GM12874 (cell line): ENCODE results near the gene ZXDC.

Experiments
- TF ChIP-seq, protein P1 (sequence below): IDR thresholded peaks from 2 replicates; pipeline ENCODE4 v1.5.1; 2011; ENCODE audit warnings: low read depth, mild to moderate bottlenecking, control low read depth, low read length, moderate library complexity; ENCODE audit not compliant: insufficient read depth

The ZXDC gene

DNA sequence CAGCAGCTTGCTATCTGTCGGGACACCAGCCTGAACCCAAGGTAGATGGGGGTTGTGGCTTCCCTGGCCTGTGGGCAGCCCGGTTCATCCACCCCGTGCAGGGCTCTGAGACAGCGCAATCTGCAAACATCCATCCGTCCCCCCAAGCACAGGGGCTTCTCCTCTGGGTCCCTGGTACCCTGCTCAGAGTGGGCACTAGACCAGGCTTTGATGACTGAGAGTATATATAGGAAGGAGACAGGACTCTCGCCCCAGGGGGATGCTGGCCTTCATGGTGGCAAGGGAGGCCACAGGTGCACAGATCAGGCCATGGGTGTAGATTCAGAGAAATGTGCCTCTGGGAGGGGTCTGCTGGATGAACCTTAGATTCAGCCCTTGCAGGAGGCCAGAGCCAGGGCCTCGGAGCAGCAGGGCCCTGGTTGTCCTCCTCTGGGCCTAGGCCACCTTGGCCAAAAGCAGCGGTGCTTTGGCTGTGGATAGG, 40.7 kb downstream of the ZXDC start:
- TF ChIP-seq, protein P1, sequence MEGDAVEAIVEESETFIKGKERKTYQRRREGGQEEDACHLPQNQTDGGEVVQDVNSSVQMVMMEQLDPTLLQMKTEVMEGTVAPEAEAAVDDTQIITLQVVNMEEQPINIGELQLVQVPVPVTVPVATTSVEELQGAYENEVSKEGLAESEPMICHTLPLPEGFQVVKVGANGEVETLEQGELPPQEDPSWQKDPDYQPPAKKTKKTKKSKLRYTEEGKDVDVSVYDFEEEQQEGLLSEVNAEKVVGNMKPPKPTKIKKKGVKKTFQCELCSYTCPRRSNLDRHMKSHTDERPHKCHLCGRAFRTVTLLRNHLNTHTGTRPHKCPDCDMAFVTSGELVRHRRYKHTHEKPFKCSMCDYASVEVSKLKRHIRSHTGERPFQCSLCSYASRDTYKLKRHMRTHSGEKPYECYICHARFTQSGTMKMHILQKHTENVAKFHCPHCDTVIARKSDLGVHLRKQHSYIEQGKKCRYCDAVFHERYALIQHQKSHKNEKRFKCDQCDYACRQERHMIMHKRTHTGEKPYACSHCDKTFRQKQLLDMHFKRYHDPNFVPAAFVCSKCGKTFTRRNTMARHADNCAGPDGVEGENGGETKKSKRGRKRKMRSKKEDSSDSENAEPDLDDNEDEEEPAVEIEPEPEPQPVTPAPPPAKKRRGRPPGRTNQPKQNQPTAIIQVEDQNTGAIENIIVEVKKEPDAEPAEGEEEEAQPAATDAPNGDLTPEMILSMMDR, result no peak

DNA sequence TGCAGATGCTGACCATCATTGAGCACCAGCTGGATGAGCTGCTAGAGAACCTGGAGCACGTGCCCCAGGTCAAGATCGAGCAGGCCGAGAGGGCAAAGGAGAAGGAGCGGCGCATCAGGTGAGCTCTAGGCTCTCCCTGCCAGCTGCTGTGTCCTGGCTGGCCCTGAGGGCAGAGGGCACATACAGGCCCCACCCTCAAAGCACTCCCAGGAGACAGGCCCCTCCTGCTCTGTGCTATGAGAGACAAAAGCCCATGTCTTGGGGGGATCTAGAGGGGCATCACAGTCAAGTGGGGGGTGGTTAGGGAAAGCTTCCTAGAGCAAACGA, 41.5 kb downstream of the ZXDC start:
- TF ChIP-seq, protein P1, result no peak

DNA sequence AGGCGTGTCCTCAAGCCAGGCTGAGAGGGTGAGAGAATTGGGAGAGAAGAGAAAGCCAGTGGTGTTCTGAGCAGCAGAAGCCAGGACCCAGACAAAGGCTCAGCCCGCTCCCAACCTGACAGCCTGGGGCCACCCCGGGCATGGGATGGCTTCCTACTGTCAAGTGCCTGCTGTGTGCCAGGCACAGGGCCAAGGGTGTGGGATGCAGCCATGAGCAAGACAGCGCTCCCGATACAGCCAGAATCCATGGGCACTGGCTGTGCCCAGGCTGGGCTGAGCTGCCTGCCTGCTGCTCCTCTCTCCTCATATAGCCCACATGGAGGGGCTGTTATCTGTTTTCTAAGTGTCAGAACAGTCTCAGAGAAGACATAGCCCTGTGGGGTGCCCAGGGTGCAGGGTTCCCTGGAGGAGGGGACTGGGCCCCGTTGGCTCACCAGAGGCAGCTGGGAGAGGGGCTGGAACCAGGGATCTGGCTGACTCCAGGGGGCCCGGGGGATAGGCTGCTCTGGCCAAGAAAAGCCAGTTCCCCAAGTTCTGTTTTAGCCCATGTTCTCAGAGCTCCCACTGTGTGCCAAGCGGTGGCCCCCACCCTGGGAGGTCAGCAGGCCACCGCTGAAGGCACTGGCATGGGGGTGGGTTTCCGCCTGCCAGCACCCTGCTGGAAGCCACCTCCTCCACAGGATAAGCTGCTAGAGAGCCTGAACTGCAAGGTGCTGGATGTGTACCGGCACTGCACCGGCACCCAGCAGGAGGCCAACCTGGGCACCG, 42.0 kb downstream of the ZXDC start:
- TF ChIP-seq, protein P1, result no peak

DNA sequence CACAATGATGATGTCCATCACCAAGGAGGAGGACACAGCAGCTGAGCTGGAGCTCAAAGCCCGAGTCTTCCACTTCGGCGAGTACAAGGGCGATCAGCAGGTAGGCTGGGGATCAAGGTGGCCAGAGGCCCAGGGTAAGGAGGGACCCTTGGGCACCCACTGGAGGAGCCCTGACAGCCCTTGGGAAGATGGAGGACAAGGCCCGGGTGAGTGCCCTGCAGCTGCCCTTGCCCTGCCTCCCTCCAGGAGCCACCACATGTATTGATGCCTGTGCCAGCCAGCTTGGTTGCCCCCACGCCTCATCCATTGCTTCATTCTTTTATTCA, 42.6 kb downstream of the ZXDC start:
- TF ChIP-seq, protein P1, result no peak

DNA sequence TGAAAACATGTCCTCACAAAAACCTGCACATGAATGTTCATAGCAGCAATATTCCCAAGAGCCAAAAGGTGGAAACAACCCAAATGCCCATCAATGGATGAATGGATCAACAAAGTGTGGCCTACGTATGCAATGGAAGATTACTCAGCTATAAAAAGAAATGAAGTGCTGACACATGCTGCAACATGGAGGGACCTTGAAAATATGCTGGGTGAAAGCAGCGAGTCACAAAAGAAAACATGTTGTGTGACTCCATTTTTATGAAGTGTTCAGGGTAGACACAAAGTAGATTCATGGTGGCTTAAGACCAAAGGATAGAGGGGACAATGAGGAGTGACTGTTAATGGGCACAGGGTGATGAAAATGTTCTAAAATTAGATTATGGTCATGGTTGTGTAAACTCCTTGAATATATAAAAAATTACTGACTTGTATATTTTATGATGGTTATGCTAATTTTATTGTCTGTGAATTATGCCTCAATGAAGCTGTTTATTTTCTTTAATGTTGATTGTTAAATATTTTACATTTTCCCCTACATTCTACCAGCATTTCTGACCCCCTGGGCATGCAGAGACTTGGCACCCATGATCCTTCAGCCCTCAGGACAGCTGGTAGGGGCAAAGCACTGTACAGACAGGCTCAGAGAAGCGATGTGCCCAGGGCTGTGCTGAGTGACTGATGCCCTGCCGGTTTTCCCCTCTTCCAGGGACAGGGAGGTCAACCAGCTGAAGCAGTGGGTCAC, 43.2 kb downstream of the ZXDC start:
- TF ChIP-seq, protein P1, result no peak

DNA sequence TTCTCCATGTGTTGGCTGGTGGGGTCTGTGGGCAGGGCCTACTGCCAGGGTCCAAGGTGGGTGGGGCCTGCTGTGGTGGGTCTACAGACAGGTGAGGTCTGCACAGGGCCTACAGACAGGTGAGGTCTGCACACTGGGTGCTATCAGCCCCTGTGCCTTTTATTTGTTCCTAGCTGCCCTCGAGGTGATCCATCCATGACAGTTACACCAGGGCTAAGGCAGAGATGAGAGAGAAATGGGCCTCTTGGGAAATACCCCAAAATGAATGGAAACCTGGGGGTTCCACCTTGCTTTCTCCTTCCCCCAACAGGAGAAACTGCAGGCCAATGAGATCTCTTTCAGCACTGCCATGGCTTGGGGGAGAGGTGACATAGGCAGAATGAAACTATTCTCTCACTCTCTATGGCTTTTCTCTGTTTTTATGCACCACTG, 44.6 kb downstream of the ZXDC start:
- TF ChIP-seq, protein P1, result no peak

DNA sequence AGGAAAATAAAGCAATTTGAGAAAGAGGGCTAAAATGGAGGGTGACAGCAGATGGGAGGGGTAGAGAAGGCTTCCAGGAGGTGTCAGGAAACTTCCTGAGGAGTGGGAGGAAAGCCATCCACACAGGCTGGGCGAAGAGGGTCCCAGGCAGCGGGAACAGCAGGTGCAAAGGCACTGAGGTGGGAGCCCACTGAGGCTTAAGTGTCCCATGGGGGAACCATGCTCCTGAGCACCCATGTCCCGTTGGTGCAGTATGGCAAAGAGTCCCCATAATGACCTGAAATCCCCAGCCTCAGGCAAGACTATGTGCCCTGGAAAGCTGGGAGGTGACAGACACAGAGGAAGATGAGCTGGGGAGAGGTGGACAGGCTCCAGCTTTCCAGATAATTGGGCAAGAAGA, 50.9 kb downstream of the ZXDC start:
- TF ChIP-seq, protein P1, result no peak
